Head of caudate nucleus (tissue), 42 donors: Measurements from ENCODE around the gene CLBA1.
A peak's percentile ranks its signal among the peaks of the same experiment; 100 is the strongest.

Experiments used
- DNase-seq, 42 donors: peaks; one replicate each; pipeline versions ENCODE4 v3.0.0 to v3.0.0-alpha.2; 2020 to 2021; ENCODE audit warnings: mixed read lengths in 7 of 42
- intact Hi-C: fragments of 100-400 bp; cut with DNase I; formaldehyde crosslinking; loops from one replicate; pipeline ENCODE4 v1.15.0; 2022

CLBA1 gene

GRCh38 chr14:104966261-104966865 is 19.2 kb upstream of the CLBA1 start:
- intact Hi-C loops = no loop called here
- no peak for DNase-seq

GRCh38 chr14:104966981-104967385 is 18.6 kb upstream of the CLBA1 start:
- DNase-seq = no peak
- intact Hi-C loops = no loop called here

GRCh38 chr14:104967386-104968152 is 18.0 kb upstream of the CLBA1 start:
- DNase-seq = no peak
- intact Hi-C loops = no loop called here

DNA sequence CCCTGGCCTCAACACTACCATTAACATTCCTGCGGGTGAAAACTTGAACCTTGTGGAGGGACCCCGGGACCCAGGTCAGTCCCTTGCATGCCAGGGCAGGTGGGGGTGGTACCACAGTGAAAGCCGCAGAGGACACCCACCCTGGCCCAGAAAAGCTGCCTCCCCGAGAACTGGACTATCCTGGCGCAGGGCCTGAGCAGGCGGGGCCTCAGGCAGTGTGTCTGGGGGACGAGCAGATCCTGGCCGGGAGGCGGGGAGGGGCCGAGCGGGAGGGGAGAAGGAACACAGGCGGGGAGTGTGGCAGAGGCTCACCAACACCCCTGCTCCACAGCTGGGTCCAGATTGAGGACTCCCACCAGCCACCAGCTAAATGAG is 17.4 kb upstream of the CLBA1 start:
- intact Hi-C loops = no loop called here

DNA sequence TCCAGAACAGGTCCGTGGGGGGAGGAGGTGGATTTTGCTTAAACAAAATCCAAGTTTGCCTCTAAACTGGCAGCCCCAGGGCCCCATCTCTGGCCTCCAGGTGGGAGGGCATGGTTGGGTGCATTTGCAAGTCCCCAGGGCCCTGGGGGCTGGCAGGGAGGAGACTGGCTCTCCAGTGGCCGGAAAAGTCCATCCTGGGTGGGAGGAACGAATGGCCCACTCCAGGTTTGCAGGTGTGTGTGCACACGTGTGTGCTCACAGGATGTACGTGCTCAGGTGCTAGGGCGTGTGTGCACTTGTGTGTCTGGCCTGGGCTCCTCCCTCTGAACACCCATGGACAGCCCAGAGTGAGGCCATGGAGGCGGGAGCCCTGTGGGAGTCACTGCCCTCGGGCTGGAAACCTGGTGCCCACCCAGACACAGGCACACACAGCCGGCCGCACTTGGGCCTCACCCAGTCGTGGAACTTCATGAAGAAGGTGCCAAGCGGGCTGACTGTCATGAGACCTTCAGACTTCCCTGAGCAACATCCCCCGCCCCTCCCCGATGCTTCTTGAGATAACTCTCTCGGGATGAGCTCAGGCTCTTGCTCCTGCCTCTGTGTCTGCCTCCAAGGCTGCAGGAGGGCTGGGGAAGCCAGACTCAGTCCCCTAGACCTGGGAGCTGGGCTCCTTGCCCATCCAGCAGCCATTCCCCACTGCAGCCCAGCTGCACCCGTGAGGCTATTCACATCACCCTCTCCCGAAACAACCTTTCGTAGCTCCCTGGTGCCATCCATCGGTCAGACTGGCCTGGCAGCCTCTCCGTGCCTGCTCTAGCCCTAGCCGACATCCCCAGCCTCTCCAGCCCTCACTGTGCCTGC is 16.8 kb upstream of the CLBA1 start:
- intact Hi-C loops = no loop called here
- DNase-seq = no peak

More for the DNA sequence above, 17.4 kb upstream of the CLBA1 start:
- DNase-seq = no peak

GRCh38 chr14:104969741-104970230 is 15.8 kb upstream of the CLBA1 start:
- DNase-seq = no peak
- intact Hi-C loops = no loop called here

DNA sequence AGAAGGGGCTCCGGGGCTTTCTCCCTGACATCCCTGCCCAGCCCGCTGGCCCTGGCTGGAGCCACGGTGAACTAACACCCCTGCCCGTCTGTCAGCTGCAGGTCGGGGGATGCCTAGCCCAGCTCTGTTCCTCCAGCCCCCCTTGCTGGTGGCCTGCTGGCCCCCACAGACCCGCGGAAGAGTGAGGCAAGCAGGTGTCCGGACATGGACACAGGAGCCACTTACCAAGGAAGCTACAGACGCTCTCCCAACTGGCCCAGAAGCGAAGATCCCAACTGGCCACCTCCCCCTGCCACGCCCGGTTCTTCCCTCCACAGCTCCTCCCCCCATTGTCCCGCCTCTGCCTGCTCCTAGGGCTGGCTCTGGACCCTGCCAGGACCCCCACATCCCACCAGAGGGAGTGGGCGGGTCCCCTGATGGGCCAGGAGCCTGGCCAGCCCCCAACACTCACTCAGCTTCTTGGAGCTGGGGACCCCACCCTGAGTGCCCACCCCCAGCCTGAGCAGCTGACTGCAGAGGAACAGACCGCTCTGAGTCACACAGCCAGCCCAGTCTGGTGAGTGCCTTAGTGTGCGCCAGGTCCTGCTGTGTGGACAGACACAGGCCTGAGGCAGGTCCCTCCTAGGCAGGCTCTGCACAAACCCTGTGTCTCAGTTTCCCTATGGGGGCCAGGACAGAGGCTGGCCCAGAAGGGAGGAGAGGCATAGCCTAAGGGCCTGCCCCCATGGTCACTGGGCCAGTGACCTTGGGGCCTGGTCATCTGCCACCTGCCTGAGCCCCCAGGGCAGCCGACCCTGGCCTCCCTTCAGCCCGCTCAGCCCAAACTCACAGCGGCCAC is 15.1 kb upstream of the CLBA1 start:
- intact Hi-C loops = no loop called here
- no peak for DNase-seq

DNA sequence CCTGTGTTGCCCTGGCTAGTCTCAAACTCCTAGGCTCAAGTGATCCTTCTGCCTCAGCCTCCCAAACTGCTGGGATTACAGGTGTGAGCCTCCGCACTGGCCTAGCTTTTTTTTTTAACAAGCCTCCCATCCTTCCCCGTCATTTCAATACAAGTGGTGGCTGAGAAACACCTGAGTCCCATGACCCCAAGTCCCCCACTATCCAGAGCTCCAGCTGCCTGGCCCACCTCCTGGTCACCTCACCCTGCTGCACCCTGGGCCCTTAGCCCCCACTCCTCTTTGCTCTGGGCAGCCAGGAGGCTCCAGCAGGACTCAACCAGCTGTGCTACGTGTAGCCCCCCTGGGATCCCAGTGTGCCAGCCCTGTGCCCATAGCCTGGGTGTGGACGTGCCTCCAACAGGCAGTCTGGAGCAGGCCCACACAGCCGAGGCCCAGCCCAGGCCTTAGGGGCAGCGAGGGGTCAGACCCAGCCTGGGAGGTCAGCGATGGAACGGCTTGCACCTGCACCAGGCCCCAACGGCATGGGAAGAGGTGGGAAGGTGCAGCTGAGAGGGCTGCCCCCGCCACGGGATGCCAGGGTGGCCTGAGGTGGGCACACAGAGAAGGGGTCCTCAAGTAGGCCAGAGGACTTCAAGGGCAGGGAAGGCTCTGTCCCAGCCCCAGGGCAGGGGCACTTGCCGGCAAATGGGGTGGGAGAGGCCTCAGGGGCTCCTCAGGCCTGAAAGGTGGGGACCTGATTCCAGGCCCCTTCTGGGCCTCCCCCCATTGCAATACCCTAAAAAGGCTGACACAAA is 13.9 kb upstream of the CLBA1 start:
- intact Hi-C loops = no loop called here
- no peak for DNase-seq

DNA sequence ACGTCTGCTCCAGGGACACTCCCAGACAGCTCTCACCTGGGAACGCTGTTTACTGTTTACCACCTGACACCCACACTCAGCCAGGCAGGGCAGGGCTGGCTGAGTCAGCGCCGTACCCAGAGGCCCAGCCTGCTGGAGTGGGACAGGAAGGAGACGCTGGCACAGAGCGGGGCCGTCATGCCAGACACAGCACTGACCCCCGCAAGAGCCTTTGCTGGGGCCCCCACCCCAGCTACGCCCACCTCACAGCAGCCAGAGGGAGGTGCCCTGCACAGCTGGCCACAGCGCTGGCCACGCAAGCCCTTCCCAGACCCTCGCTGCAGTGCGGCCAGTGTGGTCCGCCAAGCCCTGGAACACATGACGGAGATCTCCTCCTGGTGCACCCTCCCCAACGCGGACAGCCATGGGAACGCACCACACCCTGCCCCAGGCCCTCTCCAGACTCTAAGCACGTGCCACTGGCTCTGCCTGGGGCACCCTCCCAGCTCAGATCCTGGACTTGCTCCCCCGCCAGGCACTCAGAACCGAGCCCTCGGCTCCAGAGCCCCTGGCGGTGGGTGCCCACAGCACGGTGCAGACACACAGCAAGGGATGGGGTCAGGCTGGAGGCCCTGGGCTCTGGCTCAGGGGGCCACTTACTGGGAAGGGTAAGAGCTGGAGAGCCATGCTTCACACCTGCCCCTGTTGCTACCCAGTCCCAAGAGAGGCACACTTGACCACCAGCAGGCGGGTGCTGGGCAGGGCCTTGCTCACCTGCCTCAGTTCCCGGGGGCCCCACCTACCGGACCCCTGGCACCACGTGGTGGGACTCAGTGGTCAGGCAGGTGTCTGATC is 13.1 kb upstream of the CLBA1 start:
- no peak for DNase-seq
- intact Hi-C loops = no loop called here

GRCh38 chr14:104973135-104973384 is 12.5 kb upstream of the CLBA1 start:
- peak in 13 of 42 donors; percentile 16 to 82 (median 41) for DNase-seq
- intact Hi-C loops = no loop called here

GRCh38 chr14:104973385-104974145 is 12.0 kb upstream of the CLBA1 start:
- peak in 6 of 42 donors; percentile 28 to 79 (median 57) for DNase-seq

DNA sequence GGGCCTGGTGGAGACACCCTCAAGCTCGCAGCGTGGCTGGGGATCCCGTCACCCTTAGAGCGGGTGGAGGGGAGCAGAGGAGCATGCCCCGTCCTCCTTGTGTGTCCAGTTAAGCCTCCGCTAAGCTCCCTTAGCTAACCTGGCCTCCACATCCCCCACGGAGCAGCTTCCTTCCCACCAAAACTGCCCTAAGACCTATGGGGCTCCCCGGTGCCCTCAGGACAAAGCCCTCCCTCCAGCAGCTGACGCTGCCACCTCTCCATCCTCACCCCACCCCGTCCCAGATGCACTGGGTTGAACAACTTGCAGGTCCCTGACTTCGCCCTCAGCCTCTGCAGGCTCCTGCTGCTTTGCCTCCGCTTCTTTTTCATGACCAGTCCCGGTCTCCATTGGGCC is 11.4 kb upstream of the CLBA1 start:
- DNase-seq = no peak

More at GRCh38 chr14:104973385-104974145, 12.0 kb upstream of the CLBA1 start:
- intact Hi-C loops = no loop called here

GRCh38 chr14:104974665-104975390 is 10.8 kb upstream of the CLBA1 start:
- intact Hi-C loops = no loop called here
- DNase-seq = no peak

More for the DNA sequence above, 11.4 kb upstream of the CLBA1 start:
- intact Hi-C loops = no loop called here

DNA sequence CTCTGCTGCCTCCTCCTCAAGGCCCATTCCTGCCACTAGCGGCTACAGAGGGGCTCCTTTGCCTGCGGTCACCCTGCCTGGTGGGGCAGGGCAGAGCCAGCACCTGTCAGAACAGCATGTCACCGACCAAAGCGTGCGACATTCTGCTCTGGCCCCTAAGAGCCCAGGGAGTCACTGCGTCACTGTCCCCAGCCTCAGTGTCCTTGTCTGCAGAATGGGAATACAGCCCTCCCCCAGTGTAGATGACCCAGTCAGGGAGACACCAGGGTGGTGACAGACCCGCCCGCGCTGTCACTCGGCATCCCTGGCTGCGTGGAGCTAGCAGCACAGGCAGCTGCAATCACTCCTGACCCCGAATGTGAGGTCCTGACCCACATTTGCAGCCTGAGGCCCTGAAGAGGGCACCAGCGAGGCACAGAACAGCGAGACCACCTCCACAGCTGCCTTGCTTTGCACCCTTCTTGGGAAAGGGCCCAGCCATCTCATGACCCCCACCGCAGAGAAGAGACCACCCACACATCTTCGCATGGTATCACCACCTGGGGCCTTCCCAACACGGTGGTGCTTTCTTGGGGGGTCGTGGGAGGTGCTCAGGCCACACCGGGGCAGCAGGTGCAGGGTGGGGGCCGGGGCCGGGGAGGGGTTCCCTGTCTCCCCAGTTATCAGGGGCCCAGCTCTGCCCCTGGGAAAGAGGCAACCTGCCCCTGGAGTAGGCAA is 9.9 kb upstream of the CLBA1 start:
- intact Hi-C loops = no loop called here
- DNase-seq = no peak

DNA sequence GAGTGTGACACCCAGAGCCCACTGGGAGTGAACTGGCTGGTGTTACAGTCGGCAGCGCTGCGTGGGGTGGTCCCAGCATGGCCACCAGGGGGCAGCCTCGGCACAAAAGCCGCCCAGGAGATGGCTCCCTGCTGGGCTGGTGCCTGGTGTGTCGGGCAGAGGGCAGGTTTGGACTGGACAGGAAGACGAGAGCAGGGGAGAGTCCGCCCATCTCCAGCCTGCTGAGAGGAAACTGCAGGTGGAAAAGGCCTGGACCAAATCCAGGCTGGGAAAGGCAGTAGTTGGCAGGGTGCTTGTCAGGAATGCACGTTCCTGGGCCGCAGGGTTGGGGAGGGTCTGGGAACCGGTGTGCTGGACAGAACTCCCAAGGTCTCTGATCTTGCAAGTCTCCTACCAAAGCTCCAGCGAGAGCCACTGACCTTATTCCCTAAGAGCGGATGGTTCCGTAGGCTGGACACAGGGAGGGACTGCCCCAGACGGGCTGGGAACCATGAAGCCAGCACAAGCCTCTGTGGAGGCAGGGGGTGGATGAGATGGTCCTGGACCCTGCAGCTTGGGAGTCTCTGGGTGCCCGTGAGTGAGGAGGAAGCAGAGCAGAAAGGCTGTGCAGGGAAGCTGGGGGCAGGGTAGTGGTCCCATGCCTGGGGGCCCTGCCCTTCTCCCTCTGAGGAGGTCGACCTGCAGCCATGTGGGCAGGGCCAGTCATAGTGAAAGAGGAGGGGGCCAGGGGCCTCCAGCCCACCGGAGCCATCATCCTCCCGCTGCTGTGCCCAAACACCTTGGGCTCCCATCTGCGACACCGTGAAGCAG is 9.2 kb upstream of the CLBA1 start:
- DNase-seq = peak; percentile 58 to 88 (median 78)
- intact Hi-C loops = no loop called here
